ENCODE results near the gene TRIB2. TPM values are rescaled to one million over a fixed set of nuclear protein-coding genes. Genes with fewer than 3 reads are reported as not detected.

The TRIB2 gene
- polyA plus RNA-seq, 4 donors: 173 to 219 (median 198) TPM

- DNase-seq (ENCODE audit: low read depth in 4 of 4, low spot score in 2 of 4): no peak
Observed at GRCh38 chr2:12737297-12737696, 20.6 kb downstream of the TRIB2 start.

- DNase-seq (ENCODE audit: low read depth in 4 of 4, low spot score in 2 of 4): no peak
Observed at GRCh38 chr2:12737738-12738485, 21.2 kb downstream of the TRIB2 start.

GRCh38 chr2:12739721-12740254 lies 23.1 kb downstream of the TRIB2 start:
- no peak for DNase-seq (ENCODE audit: low read depth in 4 of 4, low spot score in 2 of 4)

- DNase-seq (ENCODE audit: low read depth in 4 of 4, low spot score in 2 of 4): no peak
Observed at GRCh38 chr2:12741380-12741779, 24.6 kb downstream of the TRIB2 start.

GRCh38 chr2:12742891-12743290 lies 26.2 kb downstream of the TRIB2 start:
- no peak for DNase-seq (ENCODE audit: low read depth in 4 of 4, low spot score in 2 of 4)

- no peak for DNase-seq (ENCODE audit: low read depth in 4 of 4, low spot score in 2 of 4)
Observed at GRCh38 chr2:12750166-12750905, 33.6 kb downstream of the TRIB2 start.

- DNase-seq (ENCODE audit: low read depth in 4 of 4, low spot score in 2 of 4): no peak
Observed at GRCh38 chr2:12754643-12755042, 37.9 kb downstream of the TRIB2 start.

- DNase-seq (ENCODE audit: low read depth in 4 of 4, low spot score in 2 of 4): no peak
Observed at GRCh38 chr2:12755384-12755783, 38.6 kb downstream of the TRIB2 start.

- no peak for DNase-seq (ENCODE audit: low read depth in 4 of 4, low spot score in 2 of 4)
Observed at GRCh38 chr2:12759248-12759647, 42.5 kb downstream of the TRIB2 start.

- no peak for DNase-seq (ENCODE audit: low read depth in 4 of 4, low spot score in 2 of 4)
Observed at GRCh38 chr2:12761104-12761503, 44.4 kb downstream of the TRIB2 start.

GRCh38 chr2:12762337-12762736 lies 45.6 kb downstream of the TRIB2 start:
- no peak for DNase-seq (ENCODE audit: low read depth in 4 of 4, low spot score in 2 of 4)

- DNase-seq (ENCODE audit: low read depth in 4 of 4, low spot score in 2 of 4): no peak
Observed at GRCh38 chr2:12762976-12763375, 46.2 kb downstream of the TRIB2 start.

- DNase-seq (ENCODE audit: low read depth in 4 of 4, low spot score in 2 of 4): no peak
Observed at GRCh38 chr2:12763486-12763885, 46.8 kb downstream of the TRIB2 start.

- no peak for DNase-seq (ENCODE audit: low read depth in 4 of 4, low spot score in 2 of 4)
Observed at GRCh38 chr2:12764075-12764730, 47.5 kb downstream of the TRIB2 start.

GRCh38 chr2:12764849-12765605 lies 48.3 kb downstream of the TRIB2 start:
- no peak for DNase-seq (ENCODE audit: low read depth in 4 of 4, low spot score in 2 of 4)

GRCh38 chr2:12766421-12766879 lies 49.7 kb downstream of the TRIB2 start:
- no peak for DNase-seq (ENCODE audit: low read depth in 4 of 4, low spot score in 2 of 4)

GRCh38 chr2:12767541-12767940 lies 50.8 kb downstream of the TRIB2 start:
- no peak for DNase-seq (ENCODE audit: low read depth in 4 of 4, low spot score in 2 of 4)

GRCh38 chr2:12767996-12768624 lies 51.4 kb downstream of the TRIB2 start:
- no peak for DNase-seq (ENCODE audit: low read depth in 4 of 4, low spot score in 2 of 4)

- no peak for DNase-seq (ENCODE audit: low read depth in 4 of 4, low spot score in 2 of 4)
Observed at GRCh38 chr2:12769492-12770105, 52.9 kb downstream of the TRIB2 start.
